Activated T-cell treated with anti-CD3 and anti-CD28 coated beads for 1 hour (primary cell): Measurements from ENCODE around the gene SCNN1A.
A peak's percentile ranks its signal among the peaks of the same experiment; 100 is the strongest.
"Not testable (repeated sequence)": the region's sequence is repeated elsewhere in the genome, so short reads cannot be mapped to it uniquely, and the experiment has no call there.

Experiments used
- DNase-seq: peaks from one replicate; pipeline ENCODE4 v3.0.0-alpha.2; 2020; ENCODE audit warnings: low read depth

The SCNN1A gene

DNA sequence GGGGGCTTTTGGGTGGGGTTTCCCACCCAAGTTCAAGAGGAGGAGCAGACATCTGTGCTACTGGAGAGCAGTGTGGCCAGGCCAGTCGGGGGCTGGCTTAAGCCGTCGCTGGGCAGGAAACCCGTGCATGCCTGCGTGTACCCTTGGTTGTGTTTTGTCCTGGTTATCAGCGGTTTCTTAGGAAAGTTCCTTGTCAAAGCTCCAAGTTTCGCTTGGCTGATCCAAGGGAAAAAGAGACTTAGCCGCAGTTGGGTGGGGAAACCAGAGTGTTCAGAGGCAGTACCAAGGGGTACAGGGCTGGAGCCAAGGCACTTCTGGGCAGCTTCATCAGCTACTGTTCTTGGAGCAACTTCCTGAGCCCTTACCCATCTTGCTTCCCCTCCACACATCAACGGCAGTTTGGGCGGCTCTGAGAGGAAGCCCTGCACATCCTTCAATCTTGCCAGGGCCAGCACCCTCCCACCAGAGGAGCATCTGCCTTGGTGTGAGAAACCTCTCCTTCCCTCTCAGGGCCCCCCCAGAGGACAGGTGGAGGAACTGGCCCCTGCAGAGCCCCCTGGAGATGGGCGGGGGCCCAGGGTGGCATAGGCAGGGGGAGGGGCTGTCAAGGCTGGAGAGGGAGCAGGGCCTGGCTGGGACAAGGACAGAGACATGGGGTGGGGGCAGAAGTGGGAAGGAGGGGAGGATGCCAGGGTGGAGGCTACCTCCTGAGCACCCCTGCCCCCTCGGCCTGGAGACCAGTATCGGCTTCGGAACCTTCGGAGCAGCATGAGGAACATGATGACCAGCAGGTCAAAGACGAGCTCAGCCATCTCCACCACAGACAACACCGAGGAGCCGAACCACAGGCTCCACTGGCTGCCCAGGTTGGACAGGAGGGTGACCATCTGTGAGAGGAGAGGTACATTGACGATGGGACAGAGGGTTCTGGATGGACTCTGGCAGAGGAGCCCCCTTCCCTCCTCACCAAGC is 27.7 kb downstream of the SCNN1A start:
- no peak for DNase-seq

DNA sequence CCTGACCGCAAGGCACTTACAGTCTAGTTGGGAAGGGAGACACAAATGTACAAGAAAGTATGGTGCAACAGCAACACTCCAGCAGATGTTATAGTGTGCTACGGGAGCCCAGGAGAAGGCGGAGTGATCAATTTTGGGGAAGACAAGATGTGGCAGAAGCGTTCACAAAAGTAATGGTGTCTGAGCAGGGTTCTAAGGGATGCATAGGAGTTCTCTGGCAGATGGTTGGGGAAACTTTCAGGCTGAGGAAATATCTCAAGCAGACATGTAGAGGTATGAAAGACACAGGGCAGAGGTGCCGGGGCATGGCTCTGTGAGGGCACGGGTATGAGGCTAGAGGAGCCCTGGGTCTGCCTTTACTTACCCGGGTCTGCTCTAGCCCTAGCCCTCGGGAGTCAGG is 28.4 kb downstream of the SCNN1A start:
- DNase-seq = no peak

DNA sequence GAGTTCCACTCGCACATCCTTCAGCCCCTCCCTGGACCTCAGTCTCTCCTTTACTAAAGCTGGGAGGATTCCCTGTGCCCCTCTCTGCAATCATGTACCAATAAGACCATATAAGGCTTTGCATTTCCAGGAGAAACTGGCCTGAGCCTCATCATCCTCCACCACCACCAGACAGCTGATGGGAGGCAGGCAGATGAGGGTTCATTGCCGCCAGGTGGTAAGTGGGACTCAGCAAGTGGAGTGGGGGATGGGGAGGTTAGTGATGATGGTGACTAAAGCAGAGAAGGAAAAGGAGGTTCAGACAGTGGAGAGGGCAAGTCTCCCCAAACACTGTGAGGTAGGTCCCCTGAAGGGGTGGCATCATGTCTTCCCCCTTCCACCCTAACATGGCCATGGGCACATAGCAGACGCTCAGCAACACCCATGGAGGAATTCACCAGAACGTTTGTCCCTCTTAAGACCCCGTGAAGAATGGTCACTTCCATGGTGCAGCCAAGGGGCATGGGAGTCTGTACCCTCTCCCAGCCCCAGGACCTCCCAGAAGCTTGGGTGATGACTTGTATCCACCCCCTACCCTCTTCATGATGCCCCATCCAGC is 29.0 kb downstream of the SCNN1A start:
- DNase-seq = no peak

DNA sequence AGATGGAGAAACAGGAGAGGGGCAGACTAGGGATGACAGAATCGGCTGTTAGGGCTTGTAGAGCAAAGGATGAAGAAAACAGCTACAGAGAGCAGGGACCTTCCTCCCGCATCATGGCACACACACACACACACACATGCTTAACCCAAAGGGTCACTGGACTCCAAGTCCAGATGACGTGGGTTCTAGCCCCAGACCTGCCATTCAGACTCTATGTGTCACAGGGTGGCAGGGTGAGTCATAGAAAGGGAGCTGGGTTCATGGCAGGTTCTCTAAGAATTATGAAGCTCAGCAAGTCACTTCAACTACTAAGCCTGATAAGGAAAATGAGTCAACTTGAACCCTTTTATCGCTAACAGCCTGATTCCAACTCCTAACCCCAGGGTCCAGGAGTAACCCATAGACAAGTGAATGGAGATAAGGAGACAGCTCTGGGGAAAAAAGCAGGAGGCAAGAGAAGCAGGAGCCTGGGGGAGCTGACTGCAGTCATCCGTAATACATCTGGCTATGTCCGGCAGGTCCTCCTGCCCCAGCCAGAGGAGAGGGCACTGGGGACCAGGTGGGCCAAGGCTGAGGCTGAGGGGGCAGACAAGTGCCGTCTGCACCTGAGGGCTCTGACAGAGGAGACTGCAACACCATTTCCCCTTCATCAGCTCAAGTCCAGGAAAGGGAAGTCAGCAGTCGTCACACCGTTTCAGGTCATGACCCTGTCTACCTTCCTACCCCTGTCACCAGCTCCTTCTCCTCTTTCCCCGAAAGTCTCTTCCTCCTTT is 29.9 kb downstream of the SCNN1A start:
- DNase-seq = no peak

DNA sequence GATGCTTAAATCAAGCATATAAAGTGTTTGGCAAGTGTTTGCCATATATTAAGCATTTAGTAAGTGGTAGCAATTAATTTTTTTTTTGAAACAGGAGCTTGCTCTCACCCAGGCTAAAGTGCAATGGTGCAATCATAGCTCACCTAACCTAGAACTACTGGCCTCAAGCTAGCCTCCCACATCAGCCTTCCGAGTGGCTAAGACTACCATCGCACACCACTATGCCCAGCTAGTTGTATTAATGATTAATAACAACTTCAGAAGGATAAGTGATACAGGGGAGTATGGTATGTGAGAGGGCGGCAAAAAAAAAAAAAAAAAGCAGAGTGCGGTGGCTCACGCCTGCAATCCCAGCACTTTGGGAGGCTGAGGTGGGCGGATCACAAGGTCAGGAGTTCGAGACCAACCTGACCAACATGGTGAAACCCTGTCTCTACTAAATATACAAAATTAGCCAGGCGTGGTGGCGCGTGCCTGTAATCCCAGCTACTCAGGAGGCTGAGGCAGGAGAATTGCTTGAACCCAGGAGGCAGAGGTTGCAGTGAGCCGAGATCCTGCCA is 31.2 kb downstream of the SCNN1A start:
- DNase-seq = not testable (repeated sequence)

DNA sequence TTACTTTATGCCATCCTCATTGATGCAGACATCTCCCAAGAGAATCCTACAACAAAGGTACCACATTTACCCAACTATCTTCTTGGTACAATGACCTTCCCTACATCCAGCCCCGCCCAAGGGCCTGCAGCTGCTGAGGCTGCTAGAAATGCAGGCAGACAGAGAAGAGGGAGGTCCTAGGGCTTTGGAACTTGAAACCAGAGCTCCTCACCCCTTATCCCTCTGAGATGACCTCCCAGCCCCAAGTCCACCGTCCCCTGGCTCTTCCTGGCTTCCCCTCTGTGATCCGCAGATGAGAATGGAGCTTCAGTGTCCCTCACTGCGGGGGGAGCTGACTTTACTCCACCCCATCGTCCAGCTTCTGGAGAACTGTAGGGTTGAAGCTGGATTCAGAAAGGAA is 31.8 kb downstream of the SCNN1A start:
- no peak for DNase-seq

DNA sequence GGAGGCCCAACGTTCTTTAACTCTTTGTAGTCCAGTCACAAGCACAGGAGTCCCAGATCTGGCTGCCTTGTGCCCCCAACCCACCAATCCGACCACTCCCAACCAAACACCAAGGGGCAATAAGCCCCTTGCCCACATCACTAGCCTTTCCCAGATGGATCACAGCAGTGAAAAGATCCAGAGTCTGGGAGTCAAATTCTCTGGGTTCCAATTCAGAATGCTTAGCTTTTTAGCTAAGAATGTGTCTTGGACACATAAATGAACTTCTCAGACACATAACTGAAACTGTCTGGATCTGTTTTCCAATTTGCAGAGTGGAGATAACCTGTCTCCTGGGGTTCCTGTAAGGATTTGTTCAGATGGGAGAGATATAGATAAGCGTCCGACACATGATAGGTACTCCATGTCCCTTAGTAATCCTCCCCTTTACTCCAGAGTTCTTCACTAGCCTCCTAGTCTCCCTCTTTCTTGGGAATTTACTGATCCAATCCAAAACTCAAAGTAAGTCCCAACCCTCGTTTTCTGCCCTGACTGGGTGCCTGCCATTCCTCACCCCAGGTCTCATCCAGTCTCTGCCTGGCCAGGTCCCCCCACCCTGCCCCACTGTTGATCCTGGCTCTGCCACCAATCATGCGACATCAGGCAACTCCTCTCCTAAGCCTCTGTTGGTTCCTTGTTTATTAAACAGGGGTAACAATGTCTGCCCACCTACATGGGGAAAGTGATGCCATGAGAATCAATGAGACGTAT is 33.0 kb downstream of the SCNN1A start:
- no peak for DNase-seq

DNA sequence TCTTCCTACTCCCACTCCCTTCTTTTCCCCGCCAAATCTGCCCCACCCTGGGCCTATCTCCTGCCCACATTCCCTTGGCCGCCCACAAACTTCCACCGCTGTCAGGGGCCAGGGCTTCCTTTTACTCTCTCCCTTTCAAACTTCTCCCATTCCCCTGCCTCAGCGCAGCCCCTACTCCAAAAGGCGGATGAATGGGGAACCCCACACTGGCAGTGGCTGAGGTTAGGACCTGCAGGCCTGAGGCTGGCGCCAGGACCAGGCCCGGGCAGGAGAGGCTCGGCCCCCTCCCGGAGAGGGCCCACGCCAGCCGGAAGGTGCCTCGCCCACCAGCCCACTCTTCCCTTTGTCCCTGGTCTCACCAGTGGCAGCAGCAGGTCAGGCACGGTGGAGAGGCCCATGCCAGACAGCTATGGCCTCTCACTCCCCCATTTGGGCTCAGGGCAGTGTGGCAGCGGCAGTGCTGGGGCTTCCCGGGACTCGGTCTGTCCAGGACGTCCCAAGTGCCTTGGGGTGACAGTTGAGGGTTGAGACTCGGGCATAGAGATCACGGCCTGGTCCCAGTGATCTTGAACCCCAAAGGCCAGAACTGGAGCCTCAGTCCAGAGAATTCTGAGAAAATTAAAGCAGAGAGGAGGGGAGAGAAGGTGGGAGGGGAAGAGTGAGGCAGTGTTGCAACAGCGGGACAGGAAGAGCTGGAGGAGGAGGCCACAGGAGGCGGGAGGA is 33.8 kb downstream of the SCNN1A start, which contains the start of gene TNFRSF1A:
Gene TNFRSF1A, minus strand, starts transcription at position 660 of the 723 bp plus-strand sequence. Its CDS starts 262 bp downstream, at position 398.
- no peak for DNase-seq

DNA sequence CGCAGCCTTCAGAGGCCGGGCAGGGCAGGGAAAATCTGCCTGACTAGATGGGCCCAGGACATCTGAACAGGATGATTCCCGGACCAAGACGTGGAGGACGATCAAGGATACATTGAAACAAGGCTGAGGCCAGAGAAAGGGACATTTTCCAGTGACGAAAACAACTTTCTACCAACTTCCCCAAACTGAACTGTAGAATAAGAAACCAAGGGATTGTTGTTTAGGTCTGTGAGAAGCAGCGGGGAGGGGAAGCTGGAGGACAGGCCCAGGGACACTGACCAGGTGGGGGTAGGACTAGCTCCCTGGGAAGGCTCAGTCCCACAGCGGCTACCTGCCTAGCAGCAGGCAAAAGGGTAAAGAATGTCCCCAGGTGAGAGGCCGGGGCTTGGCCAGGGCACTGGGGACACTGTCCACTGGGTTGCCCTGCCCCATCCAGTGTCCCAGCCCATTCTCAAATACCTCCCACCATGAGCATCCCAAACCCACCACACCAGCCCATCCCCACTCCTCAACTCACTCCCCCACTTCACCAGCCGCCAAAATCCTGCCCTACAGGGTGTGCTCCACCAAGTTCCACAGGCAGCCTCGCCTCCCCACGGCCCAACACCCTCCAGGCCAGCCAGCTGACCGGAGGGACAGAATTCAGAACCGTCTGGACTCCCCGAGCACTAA is 34.5 kb downstream of the SCNN1A start:
- no peak for DNase-seq

DNA sequence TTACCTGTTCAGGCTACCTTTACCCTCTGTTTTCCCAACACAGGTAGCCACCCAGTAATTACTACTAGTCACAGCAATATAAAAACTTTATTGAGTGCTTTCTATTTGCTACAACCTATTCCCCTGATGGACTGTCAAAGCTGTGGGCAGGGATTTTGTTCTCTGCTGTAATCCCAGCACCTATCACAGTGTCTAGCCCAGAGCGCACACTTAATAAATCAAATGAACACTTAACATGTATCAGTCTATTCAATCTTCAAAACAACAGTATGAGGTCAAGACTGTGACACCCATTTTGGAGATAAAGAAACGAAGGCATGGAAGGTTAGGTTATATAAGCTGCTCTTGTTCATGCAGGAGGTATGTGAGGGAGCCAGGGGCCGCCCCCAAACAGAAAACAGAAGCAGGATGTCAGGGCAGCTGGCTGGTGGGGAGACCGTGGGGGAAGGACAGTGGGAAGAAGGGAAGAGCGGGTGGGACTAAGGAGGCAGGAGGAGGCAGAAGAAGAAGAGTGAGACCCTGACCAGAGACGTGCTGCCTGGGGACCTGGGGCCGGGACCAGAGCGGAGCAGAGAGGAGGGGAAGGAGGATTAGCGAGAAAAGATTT is 35.2 kb downstream of the SCNN1A start:
- DNase-seq = no peak

DNA sequence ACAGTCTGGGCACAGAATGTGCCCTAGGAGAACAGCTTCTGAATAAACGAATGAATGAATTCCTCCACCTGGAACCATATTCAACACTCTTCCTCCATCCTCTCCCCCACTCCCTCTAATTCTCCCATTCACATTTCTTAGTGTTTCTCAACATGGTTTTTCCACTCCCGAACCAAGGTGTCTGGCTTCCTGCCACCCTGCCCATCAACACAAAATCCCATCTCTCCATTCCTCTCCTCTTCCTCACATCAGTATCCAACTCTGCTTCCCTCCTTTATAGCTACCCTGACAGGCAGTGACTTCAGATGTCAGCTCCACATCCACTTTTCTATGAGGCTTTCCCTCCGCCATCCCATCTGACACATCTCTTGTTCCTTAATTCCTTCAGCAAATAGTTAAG is 36.4 kb downstream of the SCNN1A start:
- DNase-seq = no peak

DNA sequence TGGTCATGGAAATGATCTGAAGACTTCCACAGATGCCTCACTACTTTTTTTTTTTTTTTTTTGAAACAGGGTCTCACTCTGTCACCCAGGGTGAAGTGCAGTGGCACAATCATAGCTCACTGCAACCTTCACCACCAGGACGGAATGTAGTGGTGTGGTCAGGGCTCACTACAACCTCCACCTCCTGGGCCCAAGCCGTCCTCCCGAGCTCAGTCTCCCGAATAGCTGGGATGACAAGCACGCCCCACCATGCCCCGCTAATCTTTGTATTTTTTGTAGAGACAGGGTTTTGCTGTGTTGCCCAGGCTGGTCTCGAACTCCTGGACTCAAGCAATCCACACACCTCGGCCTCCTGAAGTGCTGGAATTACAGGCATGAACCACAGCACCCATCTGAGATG is 36.8 kb downstream of the SCNN1A start:
- DNase-seq = not testable (repeated sequence)

DNA sequence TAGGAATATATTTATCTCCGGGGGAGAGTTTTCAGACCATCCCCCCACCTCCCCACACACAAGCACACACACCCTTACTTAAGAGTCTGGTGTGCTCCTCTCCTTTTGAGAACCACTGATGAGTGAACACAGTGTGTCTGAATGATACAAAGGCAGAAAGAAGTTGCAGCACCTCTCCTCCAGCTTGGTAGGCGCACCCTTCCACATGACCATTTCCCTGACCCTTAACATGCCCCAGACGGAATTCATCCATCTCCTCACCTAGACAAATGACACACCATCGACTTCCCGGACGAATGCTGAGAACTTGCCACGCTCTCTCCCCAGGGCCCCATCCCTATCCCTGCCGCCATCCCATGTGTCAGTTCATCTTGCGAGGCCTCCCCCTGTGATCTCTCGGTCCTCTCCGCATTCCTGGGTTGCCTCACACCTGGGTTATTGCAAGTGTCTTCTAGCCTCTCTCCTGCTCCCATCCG is 37.4 kb downstream of the SCNN1A start:
- DNase-seq = no peak

DNA sequence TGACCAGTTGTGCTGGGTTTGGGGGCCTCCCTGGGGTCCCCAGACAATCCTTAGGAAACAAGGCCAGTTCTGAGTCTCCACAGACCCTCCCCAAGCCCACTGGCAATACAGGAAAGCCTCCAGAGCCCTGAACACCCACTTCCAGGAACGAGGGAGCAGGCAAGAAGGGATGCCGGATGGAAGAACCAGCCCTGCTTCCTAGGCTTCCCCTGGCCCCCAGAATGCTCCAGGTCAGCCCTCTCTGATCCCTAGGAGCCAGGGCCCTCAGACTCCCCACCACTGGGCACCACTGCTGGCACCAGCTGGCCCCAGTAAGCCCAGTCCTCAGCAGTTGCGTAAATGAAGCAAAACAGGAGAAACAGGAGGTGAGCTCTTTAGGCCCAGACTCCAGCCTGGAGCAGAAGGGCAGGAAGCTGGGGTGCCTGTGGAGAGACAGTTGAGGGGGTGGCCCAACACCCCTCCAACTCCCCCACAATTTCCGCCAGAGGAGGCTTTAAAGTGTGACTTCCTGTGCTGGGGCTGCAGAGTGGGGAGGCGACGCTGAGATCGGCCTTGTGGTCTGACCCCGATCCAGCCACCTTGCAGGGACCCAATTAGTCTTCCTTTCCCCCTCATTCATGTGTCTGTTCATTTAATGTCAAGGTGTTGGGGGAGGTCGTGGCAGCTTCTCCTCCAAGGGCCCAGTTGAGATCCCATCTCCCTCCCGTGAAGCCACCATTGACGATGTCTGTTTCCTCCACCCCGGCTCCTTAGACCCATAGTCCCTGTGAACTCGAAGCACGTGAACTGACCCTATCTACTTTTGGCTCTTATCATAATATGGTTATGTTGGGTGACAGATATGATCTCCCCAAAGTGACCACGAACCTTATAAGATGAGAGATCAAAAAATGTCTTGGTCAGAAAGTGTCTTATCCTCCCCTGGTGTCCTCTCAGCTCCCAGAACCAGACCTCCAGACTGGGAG is 38.2 kb downstream of the SCNN1A start:
- DNase-seq = peak; percentile 46

DNA sequence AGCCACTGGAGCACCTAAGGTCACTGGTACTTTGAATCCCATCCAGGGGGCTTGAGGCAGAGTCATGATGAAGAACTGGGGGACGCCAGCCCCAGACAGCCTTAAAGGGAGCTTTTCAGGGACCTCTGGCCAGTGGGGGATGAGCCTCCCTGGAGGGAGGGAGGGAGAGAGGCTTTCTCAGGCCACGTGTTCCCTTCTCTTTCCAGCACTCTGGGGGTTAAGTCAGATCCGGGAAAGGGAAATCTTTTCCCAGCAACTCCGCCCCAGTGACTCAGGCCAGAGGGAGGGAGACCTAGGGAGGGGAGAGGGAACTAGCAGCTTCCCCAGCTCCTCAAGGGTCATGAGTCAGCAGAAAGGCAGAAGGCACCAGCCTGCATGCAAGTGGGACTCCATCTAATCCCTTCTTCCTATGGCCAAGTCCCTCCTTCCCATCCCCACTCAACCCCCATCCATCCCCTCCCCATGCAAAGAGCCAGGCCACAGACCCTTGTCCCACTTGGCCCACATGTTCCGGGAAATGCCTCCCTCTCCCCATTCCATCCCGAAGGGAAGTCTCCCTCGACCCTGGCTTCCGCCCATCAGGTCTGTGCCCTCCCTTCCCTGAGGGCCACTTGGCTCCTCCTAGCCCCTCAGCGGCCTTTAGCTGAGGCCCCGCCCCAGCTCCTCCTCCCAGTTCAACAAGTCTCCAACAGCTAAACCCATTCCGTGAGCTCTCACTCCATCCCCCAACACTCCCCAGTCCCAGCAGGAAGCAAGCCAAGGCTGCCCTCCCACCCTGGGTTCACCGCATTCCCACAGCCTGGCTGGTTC is 39.1 kb downstream of the SCNN1A start:
- no peak for DNase-seq

DNA sequence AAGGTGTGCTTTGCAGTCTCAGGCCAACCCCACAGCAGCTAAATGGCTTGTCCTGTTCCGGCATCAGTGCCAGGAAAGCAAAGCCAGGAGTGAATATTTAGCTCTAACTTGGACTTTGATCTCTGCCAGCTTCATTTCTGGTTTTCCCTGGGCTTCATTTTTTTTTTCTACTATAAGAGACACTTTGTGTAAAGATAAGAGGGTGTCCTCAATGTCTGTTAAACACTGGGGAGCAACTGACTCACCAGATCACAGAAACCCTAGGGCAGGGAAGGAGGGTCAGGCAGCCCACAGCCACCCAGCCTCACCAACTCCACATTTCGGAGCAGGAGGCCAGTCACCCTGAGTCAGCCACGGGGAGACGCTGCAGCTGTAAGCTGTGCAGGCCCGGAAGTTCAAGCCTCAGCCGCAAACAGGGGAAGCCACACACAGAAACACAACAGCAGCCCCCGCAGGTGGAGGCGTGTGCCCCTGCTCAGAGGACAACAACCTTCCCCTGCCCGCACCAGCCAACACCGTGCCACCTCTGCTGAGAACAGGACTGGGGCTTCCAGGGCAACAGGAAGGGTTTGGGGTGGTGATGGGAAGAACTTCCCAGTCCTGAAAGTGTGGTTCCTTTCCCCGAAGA is 39.8 kb downstream of the SCNN1A start:
- peak; percentile 73 for DNase-seq

DNA sequence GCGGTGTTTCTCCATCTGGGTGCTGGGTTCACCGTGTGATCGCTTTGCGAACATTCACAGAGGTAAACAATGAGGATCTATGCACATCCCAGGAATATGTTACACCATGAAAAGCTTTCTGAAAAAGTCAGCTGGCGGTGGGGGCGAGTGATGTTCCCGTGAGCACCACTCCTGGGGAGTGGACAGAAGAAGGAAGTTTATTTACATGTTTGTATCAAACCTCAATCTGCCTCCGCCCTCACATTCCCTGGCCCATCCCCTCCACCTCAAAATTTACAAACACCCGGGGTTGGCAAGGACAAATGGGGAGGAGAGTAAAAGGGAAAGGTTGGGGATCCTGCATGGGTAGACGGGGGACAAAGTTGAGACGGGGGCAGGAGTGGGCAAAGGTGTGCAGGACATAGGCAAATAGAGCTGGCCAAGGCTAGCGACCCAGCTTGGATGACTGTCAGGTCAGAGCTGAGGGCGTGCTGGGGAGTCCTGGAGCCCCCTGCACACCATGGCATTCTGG is 40.4 kb downstream of the SCNN1A start:
- DNase-seq = no peak
